Stromal cell of bone marrow (primary cell): ENCODE data around the gene OR2S2.
A peak's percentile ranks its signal among the peaks of the same experiment; 100 is the strongest.
"Not testable (repeated sequence)": the region's sequence is repeated elsewhere in the genome, so short reads cannot be mapped to it uniquely, and the experiment has no call there.

Experiments
- DNase-seq: peaks from one replicate; pipeline ENCODE4 v3.0.0-alpha.2; 2012; ENCODE audit warnings: low read depth

Gene OR2S2

DNA sequence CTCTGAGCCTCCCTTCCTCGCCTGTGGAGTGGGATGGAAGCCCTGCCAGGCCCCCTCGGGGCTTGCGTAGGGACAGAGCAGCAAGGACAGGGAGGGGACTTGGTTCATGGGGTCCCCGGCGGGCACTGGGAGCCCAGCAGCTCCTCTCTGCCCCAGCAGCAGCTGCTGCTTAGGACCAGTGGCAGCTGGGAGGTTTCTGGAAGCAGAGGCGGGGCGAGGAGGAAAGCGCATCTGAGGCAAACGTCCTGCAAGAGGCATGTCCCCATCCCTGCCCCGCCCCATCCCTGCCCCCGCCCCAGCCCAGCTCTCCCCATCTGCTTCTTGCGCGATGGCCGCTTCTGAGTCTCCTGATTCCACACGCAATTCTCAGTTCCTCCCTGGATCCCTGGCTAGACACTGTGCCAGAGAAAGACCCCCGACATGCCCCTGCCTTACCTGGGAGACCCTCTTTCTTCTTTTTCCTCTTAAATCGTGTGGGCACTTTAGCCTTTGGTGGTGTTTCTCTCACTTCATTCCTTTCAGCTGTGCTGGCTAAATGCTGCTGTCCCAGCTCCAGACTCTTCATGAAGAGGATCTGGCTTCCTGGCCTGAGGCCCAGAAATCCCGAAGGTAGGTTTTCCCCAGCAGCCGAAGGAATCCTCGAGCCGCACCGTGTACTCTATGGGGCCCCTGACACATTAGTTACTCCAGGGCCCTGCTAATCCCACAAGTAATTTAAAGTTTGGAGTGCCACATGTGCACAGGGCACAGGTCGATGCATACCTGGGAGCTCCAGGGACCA, 4.4 kb upstream of the OR2S2 start:
- peak; percentile 25 for DNase-seq

DNA sequence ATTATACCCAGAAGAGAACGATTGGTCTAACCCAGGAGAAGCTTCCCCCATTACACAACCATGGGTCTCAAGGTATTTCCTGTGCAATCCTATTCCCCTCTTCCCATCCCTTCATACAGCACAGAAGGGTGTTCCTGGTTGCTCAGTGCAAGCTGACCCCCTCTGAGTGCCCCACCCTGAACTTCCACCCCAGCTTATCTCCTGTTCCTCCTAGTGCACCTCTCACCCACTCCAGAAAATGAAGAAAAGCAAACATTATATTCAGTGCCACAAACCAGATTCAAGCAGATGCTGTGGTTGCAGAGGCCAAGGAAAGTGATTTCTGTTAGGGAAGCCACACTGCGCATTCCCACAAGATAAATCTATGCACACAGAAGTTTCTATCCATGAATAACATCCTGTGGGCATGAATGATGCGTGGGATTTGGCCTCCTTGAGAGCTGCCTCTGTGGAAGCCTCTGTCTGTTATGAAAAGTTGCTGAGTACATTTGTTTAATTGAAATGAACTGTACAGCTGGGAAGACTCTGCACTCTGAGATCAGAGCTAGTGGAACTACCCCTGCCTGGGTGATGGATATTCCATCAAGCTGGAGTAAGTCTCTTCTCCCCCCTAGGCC, 2.2 kb upstream of the OR2S2 start:
- peak; percentile 20 for DNase-seq

DNA sequence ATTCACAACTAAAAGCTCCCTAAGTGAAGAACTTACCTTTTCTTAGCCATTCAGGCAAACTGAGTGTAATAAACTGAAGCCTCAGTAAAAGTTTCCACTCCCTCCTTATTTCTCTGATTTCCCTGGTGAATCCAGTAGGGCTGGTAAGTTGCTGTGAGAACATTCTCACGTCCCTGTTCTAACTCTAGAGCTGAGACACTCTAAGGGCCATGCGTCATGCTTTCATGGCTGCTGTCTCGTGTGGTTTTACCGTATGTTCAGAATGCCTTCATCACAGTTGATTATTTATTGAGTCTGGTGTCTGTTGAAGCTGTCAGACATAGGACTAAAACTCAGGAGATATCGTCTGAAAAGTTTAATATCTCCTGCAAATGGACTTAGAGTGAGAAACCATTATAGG, 1.3 kb downstream of the OR2S2 start:
- DNase-seq, result no peak

DNA sequence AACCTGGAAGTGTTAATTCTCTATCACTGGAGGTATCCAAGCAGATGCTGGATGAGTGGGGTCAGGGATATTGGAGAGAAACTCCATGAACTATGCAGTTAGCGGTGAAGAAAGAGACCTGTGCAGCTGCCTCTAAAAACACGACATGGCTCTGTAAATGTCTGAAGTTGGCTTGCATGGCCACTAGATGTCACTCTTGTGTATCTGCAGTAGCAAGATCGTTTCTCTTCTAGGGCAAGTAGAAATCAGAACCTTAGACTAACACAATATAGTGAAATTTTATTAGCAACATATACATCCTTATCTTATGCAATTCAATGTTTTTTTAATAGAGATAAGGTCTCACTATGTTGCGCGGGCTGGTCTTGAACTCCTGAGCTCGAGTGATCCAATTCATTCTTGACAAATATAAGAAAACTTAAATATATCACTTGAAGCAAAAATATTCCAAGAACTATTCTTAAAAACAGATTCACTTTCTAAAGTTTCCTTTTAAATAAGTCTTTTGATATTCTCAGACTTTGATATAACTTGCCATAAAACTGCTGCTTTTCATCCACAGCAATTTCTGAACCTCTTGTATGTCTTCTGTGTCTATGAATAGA, 2.9 kb downstream of the OR2S2 start:
- peak; percentile 52 for DNase-seq

DNA sequence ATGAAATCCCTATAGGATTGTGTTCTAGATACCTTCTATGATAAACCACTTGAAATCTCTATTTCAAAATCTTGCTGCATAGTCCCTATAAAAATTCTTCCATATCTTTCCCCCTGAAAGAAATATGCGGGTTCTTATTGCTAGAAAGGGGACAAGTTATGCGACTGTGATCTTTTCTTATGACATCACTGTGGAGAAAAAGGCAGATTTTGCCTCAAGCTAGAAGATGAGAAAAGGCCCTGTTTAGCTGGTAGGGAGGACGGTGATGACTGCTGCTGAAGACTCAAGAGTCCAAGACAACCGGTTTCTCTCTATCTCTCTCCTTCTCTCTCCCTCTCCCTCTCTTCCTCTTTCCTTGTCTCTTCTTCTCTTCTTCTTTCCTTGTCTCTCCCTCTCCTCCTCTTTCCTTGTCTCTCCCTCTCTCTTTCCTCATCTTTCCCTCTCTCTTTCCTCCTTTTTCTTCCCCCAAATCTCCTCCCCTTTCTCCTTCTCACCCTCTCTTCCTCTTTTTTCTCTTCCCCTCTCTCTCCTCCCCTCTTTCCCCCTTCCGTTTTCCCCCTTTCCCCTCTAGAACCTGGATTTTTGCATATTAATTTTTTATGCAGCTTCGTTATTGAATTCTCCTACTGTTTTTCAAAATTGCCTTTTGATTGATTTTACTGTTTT, 5.3 kb downstream of the OR2S2 start:
- no peak for DNase-seq

DNA sequence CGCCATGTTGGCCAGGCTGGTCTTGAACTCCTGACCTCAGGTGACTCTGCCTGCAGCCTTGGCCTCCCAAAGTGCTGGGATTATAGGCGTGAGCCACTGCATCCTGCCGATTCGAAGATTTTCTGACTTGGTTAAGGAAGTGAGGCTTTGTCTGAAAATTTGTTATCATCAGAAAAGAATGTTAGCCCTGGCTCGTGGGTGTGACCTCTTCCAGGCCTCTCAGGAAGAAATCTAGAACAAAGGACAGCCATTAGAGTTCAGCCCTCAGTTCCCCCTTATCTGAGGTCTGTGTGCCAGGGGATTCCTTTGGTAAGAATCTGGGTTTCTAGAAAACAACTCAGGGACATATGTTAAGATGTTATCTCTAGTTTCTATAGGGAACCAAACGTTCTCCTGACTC, 6.2 kb downstream of the OR2S2 start:
- DNase-seq, result no peak

DNA sequence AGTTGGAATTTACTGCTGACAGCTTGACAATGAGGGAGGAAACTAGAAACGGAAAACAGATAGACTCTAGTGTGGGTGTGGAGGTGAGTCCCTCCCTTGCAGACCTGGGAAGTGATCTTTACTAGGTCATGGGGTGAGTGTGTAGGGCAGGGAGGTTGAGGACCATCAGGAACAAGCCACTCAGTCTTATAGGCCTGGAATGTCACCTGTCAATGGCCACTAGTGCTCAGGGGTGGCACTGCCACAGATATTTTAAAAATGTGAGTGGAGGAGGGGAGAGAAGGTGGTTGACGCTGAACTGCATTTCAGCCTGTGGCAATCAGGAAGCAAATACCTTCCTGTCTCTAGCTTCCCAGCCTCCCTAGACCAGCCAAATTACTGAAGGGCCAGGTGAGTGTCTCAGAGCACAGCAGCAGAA, 9.0 kb downstream of the OR2S2 start:
- DNase-seq, result no peak

DNA sequence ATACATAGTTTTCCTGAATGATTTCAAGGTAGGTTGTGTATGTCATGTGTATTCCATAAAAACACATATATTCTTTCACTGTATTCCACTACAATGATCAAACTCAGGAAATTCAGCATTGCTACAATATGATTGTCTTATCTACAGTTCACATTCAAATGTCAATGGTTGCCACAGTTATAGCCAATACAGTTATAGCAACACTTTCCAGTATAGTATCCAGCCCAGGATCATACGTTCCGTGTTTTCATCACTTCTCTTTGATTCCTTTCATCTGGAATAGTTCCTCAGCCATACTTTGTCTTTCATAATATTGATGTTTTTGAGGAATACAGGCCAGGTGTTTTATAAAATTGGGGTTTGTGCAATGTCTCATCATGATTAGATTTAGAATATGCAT, 9.5 kb downstream of the OR2S2 start:
- DNase-seq, result no peak

DNA sequence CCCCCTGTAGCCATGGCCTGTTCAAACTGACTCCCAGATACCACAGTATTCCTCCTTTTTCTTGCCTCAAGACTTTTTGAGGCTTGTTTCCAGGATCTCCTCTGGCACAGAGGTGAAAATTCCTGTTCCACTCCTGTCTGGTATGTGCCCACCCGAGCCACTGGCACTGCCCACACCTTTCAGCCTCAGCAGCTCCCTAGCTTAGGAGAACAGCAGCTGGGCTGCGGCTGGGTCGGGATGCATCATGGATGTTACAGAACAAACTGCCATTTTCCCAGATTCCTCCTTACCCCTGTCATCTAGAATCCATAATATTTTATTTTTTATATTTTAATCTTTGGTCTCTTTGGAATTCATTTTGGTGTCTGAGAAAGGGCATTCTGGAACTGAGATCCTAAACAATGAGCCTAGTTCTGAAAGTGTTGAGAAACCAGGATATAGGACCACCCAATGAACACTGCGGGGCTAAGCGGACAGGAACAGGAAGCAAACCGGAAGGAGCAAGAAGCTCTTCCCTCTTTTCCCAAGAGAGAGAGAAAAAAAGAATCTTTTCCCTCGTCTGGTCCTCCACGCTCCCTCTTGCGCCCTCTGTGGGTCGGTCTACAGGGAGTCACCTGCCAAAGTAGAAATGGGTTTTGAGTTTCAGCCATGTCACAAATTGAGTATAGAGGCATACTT, 12.5 kb downstream of the OR2S2 start:
- DNase-seq, result peak; percentile 79

DNA sequence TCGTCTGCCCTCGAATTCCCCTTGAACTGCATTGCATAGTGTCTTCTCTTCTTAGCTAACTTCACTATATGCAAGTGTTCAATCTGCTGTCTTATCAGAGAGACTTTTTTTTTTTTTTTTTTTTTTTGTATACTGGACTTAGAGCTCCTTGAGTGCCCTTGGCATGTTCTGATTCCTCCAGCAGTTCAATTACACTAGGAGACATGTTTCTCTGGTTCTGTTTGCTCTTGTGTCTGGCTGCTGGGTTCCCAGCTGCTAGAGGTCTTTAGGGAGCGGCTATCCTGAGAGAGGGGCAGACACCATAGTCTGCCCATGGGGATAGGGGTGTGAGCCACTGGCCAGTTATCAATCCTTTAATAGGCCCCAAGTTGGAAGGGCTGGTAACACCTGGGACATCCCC, 13.1 kb downstream of the OR2S2 start:
- DNase-seq, result no peak

DNA sequence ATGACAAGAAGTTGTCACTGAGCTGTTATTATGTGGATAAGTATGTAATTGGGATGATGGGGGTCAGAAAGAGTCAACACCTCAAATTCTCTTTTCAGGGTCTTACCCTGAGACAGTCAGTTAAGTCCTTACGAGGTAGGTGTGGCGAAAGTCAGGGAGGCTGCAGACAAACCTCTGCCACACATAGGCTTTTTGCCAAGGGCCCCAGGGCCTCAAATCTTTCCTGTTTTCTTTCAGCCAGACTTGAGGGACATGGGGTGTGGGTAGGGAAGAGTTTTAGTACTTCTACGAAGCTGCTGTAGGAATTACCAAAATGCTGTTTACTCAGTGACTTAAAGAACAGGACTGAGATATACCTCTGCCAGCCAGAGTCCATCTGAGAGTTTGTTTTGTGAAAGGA, 13.8 kb downstream of the OR2S2 start:
- DNase-seq, result no peak

DNA sequence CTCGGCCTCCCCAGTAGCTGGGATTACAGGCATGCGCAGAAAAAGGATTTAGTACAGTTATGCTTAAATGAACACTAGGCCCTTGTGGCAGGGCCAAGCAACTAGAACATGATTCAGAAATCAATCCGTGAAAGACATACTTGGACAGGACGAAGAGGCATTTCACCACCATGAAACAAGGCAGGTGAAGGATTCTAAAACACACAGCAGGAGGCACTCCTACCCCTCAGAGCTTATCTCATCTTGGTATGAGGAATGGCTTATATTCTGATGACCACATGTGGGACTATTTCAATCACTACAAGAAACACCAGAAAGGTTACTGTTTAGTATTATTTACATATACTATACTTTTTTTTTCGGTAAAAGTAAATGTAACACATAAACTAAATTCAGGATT, 15.7 kb downstream of the OR2S2 start:
- DNase-seq, result no peak

DNA sequence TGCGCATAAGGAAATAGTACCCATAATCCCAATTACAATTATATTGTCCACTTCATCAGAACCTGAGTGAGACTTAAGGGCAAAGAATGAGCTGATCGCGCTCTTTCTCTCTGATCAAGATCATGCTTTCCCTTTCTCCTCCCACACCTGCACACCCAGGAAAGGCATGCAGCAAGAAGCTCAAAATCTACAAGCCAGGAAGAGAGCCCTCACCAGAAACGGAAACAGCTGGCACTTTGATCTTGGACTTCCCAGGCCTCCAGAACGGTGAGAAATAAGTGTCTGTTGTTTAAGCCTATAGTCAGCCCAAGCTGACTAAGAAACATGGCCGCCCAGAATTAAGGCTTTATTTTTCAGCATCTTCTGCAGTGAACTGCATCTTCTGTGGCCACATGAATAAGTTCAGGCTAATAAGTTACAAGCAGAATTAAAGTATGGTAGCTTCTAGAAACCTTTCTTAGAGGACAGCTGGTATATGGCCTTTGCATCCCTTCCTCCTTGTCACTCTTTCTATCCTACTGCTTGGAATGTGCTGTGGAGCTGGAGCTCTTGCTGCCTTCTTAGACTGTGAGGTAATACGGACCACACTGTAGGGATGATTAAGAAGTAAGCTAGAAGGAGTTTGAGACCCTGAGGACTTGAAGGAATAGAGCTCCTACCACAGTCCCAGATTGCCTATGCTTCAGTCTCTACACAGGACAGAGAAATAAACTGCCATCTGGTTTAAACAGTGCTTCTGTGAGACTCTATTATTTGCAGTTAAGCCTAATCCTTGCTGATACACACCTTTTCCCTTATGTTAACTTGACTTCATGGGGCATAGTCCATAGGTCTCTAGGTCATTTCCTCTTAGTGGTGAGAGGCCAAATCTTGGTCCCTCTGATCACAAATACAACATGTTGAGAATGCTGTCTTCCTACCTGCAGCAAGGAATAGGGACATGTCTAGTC, 17.2 kb downstream of the OR2S2 start:
- DNase-seq, result no peak

DNA sequence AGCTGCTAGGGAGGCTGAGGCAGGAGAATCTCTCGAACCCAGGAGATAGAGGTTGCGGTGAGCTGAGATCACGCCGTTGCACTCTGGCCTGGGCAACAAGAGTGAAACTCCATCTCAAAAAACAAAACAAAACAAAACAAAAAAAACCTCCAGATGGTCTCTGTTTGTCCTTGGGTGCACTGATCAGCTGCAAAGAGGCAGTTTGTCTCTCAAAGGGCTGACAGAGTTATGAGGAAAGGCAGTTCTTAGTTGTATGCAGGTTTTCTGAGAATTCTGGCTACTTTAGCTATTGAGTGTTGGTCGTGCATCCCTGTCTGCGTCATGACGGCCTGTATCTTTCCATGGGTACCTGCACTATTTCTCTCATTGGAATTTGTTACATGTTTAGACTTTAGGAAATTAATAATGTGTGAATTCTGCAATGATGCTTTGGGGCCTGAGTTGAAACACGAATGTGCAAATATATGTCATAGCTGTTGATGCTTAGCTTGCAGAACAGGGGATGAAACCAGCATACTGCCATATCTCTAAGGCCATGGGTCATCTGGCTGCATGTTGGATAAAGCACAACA, 18.2 kb downstream of the OR2S2 start:
- no peak for DNase-seq

DNA sequence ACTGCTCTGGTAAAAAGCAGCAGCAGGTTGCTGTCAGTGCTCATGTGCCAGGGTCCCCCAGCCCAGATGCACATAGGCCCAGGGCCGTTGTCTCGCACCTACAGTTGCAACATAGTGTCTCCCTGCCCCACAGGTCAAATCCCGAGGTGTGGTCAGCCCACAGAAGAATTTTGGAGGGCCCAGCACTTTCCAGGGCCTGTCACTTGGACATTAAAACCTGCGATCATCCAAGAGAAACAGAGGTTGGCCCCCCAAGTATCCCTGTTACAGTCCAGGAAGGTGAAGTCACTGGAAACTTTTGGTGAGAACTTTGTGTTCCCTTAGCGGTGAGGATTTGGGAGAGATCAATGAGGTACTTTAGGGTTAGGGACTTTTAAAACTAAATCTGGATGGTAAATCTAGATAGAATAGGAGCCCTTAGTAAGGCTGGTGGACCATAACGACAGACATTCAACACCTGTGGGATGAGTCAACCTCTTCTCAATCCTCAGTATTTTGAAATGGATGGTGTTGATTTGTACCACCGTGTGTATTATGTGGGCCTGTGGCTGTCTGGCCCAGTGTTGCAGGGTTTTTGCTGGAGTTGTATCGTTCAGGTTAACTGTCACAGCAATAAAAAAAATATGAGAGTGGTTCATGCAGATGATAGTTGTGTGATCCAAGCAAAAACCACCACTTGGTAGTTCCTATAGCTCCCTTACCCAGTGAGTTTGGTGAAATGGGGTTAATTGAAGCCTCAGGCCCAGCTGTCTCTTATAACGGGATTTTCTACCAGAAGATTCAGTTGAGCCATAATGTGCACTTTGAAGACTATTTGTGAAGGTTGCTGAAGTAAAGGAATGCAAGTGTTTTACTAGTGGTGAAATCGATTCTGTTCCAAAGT, 19.2 kb downstream of the OR2S2 start:
- DNase-seq, result no peak

DNA sequence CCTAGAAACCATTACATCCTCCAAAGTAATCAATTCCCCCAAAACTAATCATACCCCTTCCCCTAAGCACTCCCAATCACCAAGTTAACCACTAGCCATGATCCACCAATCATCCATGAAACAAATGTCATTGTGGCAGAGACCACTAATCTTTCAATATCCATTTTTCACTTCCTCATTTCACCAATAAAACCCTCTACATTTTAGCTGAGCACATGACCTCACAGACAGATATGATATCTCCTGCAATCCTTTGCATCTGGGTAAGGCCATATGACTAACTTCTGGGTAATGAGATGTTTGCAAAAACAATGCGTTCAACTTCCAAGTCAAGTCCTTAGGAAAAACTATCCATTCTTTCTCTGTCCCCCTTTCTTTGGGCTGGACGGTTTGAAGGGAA, 20.7 kb downstream of the OR2S2 start:
- no peak for DNase-seq

DNA sequence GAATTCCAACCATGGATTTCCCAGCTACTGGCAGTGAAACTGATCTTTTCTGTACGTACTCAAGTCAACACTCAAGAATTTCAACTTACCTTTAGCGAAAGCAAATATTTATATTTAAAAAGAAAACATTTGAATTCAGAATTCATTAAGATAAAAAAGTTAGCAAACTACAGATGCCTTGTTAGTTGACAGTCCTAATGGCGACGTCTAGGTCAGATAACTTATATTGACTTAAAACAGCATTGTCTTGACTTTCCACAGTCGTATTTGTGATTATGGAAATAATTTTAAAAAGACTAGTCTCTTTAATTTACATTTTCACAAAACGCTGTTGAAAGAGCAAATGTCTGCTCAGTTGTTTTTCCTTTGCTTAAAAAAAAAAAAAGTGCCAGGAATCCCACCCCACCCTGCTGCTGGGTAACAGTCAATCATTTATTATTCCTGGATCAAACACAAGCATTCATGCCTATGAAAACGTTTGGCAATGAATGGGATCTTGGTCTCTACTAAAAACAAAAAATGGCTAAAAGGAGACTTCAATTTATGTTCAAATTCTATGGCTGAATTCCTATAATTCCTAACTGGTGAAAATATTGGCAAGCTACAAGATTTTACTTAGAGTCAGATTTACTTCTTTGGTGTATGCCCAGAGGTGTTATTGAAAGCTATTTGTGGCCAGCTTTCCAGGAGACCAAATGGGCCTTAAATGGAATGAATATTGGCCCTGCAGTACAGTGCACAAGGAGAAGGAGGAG, 22.0 kb downstream of the OR2S2 start:
- DNase-seq, result peak; percentile 72

DNA sequence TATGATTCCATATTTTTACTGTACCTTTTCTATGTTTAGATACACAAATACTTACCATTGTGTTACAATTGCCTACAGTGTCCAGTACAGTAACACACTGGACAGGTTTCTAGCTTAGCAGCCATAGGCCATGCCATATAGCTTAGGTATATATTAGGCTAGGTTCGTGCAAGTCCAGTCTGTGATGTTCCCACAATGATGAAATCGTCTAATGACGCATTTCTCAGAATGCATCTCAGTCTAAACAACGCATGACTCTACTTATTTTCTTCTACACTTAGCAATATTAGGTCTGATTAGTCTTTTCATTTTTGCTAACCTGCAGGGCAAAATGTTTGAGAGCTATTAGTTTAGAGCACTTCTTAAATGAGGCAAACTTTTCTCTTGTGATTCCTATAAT, 22.7 kb downstream of the OR2S2 start:
- DNase-seq, result no peak

DNA sequence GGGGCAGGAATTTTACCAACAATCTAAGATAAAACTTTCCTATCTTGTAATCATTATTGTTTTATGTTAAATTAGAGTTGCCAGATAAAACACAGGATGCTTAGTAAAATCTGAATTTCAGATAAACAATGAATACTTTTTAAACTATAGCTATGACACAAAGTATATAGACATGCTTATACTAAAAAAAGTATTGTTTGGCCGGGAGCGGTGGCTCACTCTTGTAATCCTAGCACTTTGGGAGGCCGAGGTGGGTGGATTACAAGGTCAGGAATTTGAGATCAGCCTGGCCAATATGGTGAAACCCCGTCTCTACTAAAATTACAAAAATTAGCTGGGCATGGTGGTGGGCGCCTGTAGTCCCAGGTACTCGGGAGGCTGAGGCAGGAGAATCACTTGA, 23.9 kb downstream of the OR2S2 start:
- DNase-seq, result not testable (repeated sequence)
